ES-I3 (cell line): ENCODE data around the gene NQO2.
A peak's percentile ranks its signal among the peaks of the same experiment; 100 is the strongest.
"Not testable (repeated sequence)": the region's sequence is repeated elsewhere in the genome, so short reads cannot be mapped to it uniquely, and the experiment has no call there.

ENCODE experiments used
- H3K36me3 ChIP-seq: 2 replicates; pipeline ENCODE4 v1.6.1; 2013; ENCODE audit warnings: mild to moderate bottlenecking, low read length, control low read depth, moderate library complexity; ENCODE audit not compliant: insufficient read depth
- H3K4me1 ChIP-seq: 2 replicates; pipeline ENCODE4 v1.6.1; 2013; ENCODE audit warnings: mild to moderate bottlenecking, control low read depth, low read length; ENCODE audit not compliant: insufficient read depth
- H3K9ac ChIP-seq: 2 replicates; pipeline ENCODE4 v1.6.1; 2013; ENCODE audit warnings: low read depth, mild to moderate bottlenecking, low read length, moderate library complexity
- H3K9me3 ChIP-seq: 2 replicates; pipeline ENCODE4 v1.6.1; 2013; ENCODE audit warnings: mild to moderate bottlenecking, low read length, moderate library complexity; ENCODE audit not compliant: control insufficient read depth, insufficient read depth

The NQO2 gene

GRCh38 chr6:3041147-3041546 is 41.5 kb downstream of the NQO2 start:
- Histone ChIP-seq H3K9ac (no peak overlapping the region), H3K4me1 (peaks cover 7% of the 10 kb centered on the region), H3K36me3 (no peaks in the 10 kb centered on the region), H3K9me3 (no peaks in the 10 kb centered on the region; the same call in 1 of the 2 replicates)

DNA sequence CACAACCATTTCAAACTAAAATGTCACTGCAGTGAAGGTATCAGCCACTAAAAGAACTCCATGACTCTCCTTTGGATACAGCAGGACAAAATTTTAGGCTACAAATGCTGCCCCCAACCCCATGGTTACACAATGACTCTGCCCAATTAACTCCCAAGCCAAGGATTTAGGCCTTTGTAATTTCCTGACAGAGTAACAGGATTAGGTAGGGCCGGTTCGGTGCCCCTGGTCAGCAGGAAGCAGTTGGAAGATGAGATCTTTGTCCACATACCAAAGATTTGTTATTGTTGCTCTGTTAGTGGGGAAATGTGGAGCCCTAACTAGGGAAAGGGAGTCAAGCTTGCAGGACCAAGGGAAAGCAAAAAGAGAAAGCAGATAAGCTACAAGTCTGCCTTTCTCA is 41.9 kb downstream of the NQO2 start:
- H3K9me3 ChIP-seq: no peaks in the 10 kb centered on the region; the same call in 1 of the 2 replicates
- H3K9ac ChIP-seq: no peak overlapping the region
- H3K4me1 ChIP-seq: peaks cover 7% of the 10 kb centered on the region
- H3K36me3 ChIP-seq: no peaks in the 10 kb centered on the region

DNA sequence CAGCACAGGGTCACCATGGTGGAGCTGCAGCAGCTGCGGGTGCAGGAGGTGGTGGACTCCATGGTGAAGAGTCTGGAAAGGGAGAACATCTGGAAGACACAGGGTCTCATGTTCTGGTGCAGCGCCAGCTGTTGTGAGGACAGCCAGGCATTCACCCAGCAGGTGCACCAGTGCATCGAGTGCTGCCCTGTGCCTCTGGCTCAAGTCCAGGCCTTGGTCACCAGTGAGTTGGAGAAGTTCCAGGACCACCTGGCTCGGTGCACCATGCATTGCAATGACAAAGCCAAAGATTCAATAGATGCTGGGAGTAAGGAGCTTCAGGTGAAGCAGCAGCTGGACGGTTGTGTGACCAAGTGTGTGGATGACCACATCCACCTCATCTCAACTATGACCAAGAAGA is 45.7 kb downstream of the NQO2 start:
- Histone ChIP-seq H3K9me3 (no peaks in the 10 kb centered on the region), H3K9ac (no peak overlapping the region), H3K4me1 (peaks cover 7% of the 10 kb centered on the region), H3K36me3 (no peaks in the 10 kb centered on the region)

DNA sequence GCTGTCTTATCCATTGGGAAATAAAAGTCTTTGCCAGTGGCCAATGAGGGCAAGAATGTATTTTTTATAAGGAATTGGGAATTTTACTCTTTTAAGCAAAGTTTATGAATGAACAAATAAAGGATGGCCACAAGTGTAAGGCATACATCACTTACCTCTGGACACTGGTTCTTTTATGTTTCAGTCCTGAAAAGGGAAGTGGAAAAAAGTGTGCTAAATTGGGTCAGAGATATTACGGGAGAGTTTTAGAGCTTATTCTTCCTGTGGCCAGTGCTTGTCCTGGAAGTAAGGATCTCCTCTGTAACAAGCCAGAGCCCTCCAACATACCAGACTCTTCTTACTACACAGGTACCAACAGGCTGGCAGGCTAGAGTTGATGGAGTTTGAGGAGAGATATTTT is 46.1 kb downstream of the NQO2 start:
- no peaks in the 10 kb centered on the region for H3K36me3 ChIP-seq
- H3K9me3 ChIP-seq: no peaks in the 10 kb centered on the region

DNA sequence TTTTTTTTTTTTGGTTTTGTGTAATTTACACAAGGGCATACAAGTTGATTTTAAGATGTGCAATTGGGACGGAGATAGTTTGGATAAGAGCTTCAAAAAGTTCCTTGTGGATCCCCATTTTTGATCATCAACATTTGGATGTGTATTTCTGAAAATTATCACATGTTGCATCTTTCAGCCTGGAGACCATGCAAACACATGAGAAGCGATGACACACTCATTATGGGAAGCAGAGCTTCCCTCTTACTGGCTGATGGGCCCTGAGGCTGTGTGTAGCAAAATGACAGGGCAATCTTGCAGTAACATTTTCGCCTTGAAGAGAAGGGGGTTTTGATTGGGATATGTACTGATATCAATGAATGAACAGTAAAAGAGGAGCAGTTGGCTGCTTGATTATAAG is 46.6 kb downstream of the NQO2 start:
- no peak overlapping the region for H3K9ac ChIP-seq
- H3K9me3 ChIP-seq: no peaks in the 10 kb centered on the region
- H3K36me3 ChIP-seq: no peaks in the 10 kb centered on the region
- peaks cover 6% of the 10 kb centered on the region for H3K4me1 ChIP-seq

More for the DNA sequence above, 46.1 kb downstream of the NQO2 start:
- H3K9ac ChIP-seq: no peak overlapping the region
- H3K4me1 ChIP-seq: peaks cover 7% of the 10 kb centered on the region

- not testable (repeated sequence) for H3K9me3 ChIP-seq, H3K36me3 ChIP-seq, H3K9ac ChIP-seq
These were observed 48.3 kb downstream of the NQO2 start for GRCh38 chr6:3048009-3048408.

GRCh38 chr6:3052481-3053230 is 53.0 kb downstream of the NQO2 start:
- H3K9me3 ChIP-seq: no peaks in the 10 kb centered on the region
- peaks cover 13% of the 10 kb centered on the region for H3K4me1 ChIP-seq
- no peaks in the 10 kb centered on the region for H3K36me3 ChIP-seq
- peak overlapping the region; percentile 86; the same call in 1 of the 2 replicates for H3K9ac ChIP-seq

More at GRCh38 chr6:3048009-3048408, 48.3 kb downstream of the NQO2 start:
- not testable (repeated sequence) for H3K4me1 ChIP-seq

- Histone ChIP-seq H3K9me3 (no peaks in the 10 kb centered on the region), H3K36me3 (no peaks in the 10 kb centered on the region), H3K9ac (peak overlapping the region; percentile 86), H3K4me1 (peaks cover 13% of the 10 kb centered on the region)
These were observed 53.5 kb downstream of the NQO2 start for GRCh38 chr6:3053231-3053508.

GRCh38 chr6:3054229-3055157 is 54.8 kb downstream of the NQO2 start:
- H3K9ac ChIP-seq: peak overlapping the region; percentile 86; the same call in 1 of the 2 replicates

DNA sequence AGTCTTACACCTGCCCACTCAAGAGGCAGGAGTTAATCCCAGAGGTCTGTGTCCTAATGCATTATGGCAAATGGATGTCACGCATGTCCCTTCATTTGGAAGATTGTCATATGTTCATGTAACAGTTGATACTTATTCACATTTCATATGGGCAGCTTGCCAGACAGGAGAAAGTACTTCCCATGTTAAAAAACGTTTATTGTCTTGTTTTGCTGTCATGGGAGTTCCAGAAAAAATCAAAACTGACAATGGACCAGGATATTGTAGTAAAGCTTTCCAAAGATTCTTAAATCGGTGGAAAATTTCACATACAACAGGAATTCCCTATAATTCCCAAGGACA is 55.4 kb downstream of the NQO2 start:
- H3K4me1 ChIP-seq: peaks cover 13% of the 10 kb centered on the region
- peak overlapping the region; percentile 1; the same call in 1 of the 2 replicates for H3K9ac ChIP-seq
- not testable (repeated sequence) for H3K36me3 ChIP-seq, H3K9me3 ChIP-seq

More at GRCh38 chr6:3054229-3055157, 54.8 kb downstream of the NQO2 start:
- H3K9me3 ChIP-seq, H3K36me3 ChIP-seq: not testable (repeated sequence)
- peaks cover 13% of the 10 kb centered on the region for H3K4me1 ChIP-seq

- Histone ChIP-seq H3K9ac (no peak overlapping the region), H3K9me3 (no peaks in the 10 kb centered on the region), H3K36me3 (no peaks in the 10 kb centered on the region), H3K4me1 (peaks cover 13% of the 10 kb centered on the region)
These were observed 57.5 kb downstream of the NQO2 start for GRCh38 chr6:3057063-3057770.

DNA sequence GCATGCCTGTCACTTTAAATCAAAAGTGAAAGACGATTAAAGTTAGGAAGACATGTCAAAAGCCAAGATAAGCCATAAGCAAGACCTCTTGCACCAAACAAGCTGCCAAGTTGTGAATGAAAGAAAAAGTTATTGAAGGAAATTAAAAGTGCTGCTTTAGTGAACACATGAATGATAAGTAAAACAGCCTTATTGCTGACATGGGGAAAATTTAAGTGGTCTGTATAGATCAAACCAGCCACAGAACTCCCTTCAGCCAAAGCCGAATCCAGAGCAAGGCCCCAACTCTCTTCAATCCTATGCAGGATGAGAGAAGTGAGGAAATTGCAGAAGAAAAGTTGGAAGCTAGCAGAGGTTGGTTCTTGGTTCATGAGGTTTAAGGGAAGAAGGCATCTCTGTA is 59.3 kb downstream of the NQO2 start:
- Histone ChIP-seq H3K9ac (no peak overlapping the region), H3K9me3 (no peaks in the 10 kb centered on the region), H3K36me3 (no peaks in the 10 kb centered on the region), H3K4me1 (peaks cover 6% of the 10 kb centered on the region)

GRCh38 chr6:3060092-3060491 is 60.4 kb downstream of the NQO2 start:
- not testable (repeated sequence) for H3K9ac ChIP-seq, H3K4me1 ChIP-seq, H3K9me3 ChIP-seq, H3K36me3 ChIP-seq

DNA sequence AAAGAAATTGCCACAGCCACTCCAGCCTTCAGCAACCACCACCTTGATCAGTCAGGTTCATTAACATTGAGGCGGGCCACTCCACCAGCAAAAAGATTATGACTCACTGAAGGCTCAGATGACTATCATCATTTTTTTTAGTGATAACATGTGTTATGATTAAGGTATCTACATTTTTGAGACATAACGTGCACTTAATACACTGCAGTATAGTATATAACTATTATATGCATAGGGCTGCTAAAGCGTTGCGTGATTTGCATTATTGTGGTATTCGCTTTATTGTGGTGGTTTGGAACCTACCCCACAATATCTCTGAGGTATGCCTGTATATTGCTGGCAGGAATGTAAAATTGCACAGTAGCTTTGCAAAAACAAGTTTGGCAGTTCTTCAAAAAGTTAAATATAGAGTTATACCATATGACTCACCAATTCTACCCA is 61.8 kb downstream of the NQO2 start:
- H3K9me3 ChIP-seq: peaks cover 6% of the 10 kb centered on the region
- H3K9ac ChIP-seq: no peak overlapping the region
- H3K36me3 ChIP-seq: peaks cover 6% of the 10 kb centered on the region
- no peaks in the 10 kb centered on the region for H3K4me1 ChIP-seq
